Measurements from ENCODE around the gene OR4D9. TPM values are rescaled to one million over a fixed set of nuclear protein-coding genes. Genes with fewer than 3 reads are reported as not detected.
"Not testable (repeated sequence)": the region's sequence is repeated elsewhere in the genome, so short reads cannot be mapped to it uniquely, and the experiment has no call there.

Gene OR4D9
- total RNA-seq, 1 donor, result not detected

DNA sequence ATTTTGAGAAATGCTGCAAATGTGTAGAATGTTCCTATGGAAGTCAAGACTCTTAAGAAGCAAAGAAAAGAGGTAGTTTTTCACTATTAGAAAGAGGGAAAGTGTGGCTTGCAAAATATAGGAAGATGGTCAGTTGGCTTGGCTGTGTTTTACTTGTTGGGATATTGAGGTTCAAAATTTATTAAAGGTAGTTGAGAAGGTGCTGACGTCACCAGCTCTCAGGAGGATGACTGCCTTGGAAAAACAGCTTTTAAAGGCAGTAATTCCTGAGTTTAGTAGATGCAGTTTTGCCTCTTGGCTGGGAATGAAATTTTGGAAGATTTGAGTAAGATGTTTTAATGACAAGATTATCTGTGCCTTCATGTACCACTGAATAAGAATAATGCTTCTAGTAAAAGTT, 336 bp downstream of the OR4D9 start:
- H3K4me1 ChIP-seq (ENCODE audit: insufficient read depth, low read length), result no peaks in the 10 kb centered on the region
- no peak overlapping the region for H3K4me2 ChIP-seq (ENCODE audit: insufficient read depth, low read length)
- no peaks in the 10 kb centered on the region for H3K79me2 ChIP-seq (ENCODE audit: insufficient read depth, low read length)
- DNase-seq (ENCODE audit: insufficient read length, low spot score, missing footprints), result no peak
- H4K20me1 ChIP-seq (ENCODE audit: insufficient read depth, low read length), result no peaks in the 10 kb centered on the region
- H2AFZ ChIP-seq (ENCODE audit: low read length), result no peak overlapping the region
- H3K27ac ChIP-seq (ENCODE audit: low read depth, low read length), result no peak overlapping the region
- no peaks in the 10 kb centered on the region for H3K36me3 ChIP-seq (ENCODE audit: insufficient read depth, low read length)
- TF ChIP-seq, protein P1, sequence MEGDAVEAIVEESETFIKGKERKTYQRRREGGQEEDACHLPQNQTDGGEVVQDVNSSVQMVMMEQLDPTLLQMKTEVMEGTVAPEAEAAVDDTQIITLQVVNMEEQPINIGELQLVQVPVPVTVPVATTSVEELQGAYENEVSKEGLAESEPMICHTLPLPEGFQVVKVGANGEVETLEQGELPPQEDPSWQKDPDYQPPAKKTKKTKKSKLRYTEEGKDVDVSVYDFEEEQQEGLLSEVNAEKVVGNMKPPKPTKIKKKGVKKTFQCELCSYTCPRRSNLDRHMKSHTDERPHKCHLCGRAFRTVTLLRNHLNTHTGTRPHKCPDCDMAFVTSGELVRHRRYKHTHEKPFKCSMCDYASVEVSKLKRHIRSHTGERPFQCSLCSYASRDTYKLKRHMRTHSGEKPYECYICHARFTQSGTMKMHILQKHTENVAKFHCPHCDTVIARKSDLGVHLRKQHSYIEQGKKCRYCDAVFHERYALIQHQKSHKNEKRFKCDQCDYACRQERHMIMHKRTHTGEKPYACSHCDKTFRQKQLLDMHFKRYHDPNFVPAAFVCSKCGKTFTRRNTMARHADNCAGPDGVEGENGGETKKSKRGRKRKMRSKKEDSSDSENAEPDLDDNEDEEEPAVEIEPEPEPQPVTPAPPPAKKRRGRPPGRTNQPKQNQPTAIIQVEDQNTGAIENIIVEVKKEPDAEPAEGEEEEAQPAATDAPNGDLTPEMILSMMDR (IDR thresholded peaks at IDR 0.05; ENCODE audit: extremely low read depth, low read depth, low read length), result no peak
- H3K27me3 ChIP-seq (ENCODE audit: insufficient read depth, low read length), result no peaks in the 10 kb centered on the region
- H3K9me3 ChIP-seq (ENCODE audit: low read depth, low read length), result no peaks in the 10 kb centered on the region
- no peak overlapping the region for H3K4me3 ChIP-seq (ENCODE audit: insufficient read depth, low read length)

DNA sequence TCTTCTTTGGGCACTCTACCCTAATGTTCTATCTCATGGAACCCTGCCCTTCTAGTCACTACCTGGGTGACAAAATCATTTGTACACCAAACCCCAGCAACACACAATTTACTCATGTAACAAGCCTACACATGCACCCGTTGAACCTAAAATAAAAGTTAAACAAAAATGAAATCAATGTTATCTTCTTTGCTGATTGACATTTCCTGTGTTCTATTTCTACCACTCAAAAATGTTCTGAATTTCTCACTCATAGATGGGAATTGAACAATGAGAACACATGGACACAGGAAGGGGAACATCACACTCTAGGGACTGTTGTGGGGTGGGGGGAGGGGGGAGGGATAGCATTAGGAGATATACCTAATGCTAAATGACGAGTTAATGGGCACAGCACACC, 8.8 kb downstream of the OR4D9 start:
- not testable (repeated sequence) for H3K4me1 ChIP-seq (ENCODE audit: insufficient read depth, low read length); H3K4me2 ChIP-seq (ENCODE audit: insufficient read depth, low read length); H3K4me3 ChIP-seq (ENCODE audit: insufficient read depth, low read length); H3K36me3 ChIP-seq (ENCODE audit: insufficient read depth, low read length); H3K27ac ChIP-seq (ENCODE audit: low read depth, low read length); H3K79me2 ChIP-seq (ENCODE audit: insufficient read depth, low read length); DNase-seq (ENCODE audit: insufficient read length, low spot score, missing footprints); H3K9me3 ChIP-seq (ENCODE audit: low read depth, low read length); H3K27me3 ChIP-seq (ENCODE audit: insufficient read depth, low read length); H4K20me1 ChIP-seq (ENCODE audit: insufficient read depth, low read length); H2AFZ ChIP-seq (ENCODE audit: low read length)

DNA sequence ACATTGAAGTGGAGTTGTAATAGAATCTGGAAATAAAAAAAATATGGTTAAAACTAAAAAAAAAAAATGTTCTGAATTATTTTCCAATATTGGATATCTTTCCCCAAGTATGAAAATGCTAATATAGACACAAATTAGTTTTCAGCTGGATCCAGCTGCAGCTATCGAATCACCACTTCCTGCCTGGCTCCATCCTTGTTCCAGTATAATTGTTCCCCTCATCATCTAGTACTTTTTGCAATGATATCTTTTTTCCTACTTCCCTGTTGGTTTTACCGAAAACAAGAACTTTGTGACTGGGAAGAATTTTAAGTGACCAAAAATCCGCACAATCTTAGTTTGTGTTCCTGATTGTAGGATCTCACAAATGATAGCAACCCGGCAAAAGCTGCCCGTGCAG, 9.4 kb downstream of the OR4D9 start:
- Histone ChIP-seq H3K4me2 (ENCODE audit: insufficient read depth, low read length) (no peak overlapping the region), H2AFZ (ENCODE audit: low read length) (no peak overlapping the region), H3K27ac (ENCODE audit: low read depth, low read length) (no peak overlapping the region), H3K9me3 (ENCODE audit: low read depth, low read length) (no peaks in the 10 kb centered on the region), H3K79me2 (ENCODE audit: insufficient read depth, low read length) (no peaks in the 10 kb centered on the region), H4K20me1 (ENCODE audit: insufficient read depth, low read length) (no peaks in the 10 kb centered on the region), H3K36me3 (ENCODE audit: insufficient read depth, low read length) (no peaks in the 10 kb centered on the region), H3K27me3 (ENCODE audit: insufficient read depth, low read length) (peaks cover 5% of the 10 kb centered on the region), H3K4me1 (ENCODE audit: insufficient read depth, low read length) (no peaks in the 10 kb centered on the region), H3K4me3 (ENCODE audit: insufficient read depth, low read length) (no peak overlapping the region)
- TF ChIP-seq, protein P1 (IDR thresholded peaks at IDR 0.05; ENCODE audit: extremely low read depth, low read depth, low read length), result no peak
- no peak for DNase-seq (ENCODE audit: insufficient read length, low spot score, missing footprints)

DNA sequence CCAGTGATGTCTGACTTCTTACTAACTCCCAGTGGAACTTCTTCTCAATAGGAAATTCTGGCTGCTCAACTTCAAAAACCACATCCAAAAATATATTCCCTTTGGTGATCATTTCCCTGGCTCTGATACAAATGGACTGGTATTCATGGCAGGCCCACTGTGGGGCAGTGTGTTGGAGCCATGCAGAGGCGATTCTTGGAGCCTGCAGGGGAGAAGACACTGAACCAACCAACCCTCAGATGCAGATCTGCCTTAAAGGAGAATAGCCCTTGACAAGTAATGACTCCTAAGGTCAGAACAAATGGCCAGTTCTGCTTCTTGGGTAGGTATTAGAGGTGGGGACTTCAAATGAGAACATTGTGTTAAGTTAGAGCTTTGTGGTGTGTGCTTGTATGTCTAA, 12.2 kb downstream of the OR4D9 start:
- H4K20me1 ChIP-seq (ENCODE audit: insufficient read depth, low read length), result no peaks in the 10 kb centered on the region
- no peaks in the 10 kb centered on the region for H3K36me3 ChIP-seq (ENCODE audit: insufficient read depth, low read length)
- TF ChIP-seq, protein P1 (IDR thresholded peaks at IDR 0.05; ENCODE audit: extremely low read depth, low read depth, low read length), result no peak
- no peaks in the 10 kb centered on the region for H3K79me2 ChIP-seq (ENCODE audit: insufficient read depth, low read length)
- DNase-seq (ENCODE audit: insufficient read length, low spot score, missing footprints), result no peak
- H3K4me1 ChIP-seq (ENCODE audit: insufficient read depth, low read length), result no peaks in the 10 kb centered on the region
- no peak overlapping the region for H3K4me3 ChIP-seq (ENCODE audit: insufficient read depth, low read length)
- no peak overlapping the region for H3K4me2 ChIP-seq (ENCODE audit: insufficient read depth, low read length)
- H3K9me3 ChIP-seq (ENCODE audit: low read depth, low read length), result no peaks in the 10 kb centered on the region
- no peak overlapping the region for H2AFZ ChIP-seq (ENCODE audit: low read length)
- H3K27me3 ChIP-seq (ENCODE audit: insufficient read depth, low read length), result peaks cover 5% of the 10 kb centered on the region
- H3K27ac ChIP-seq (ENCODE audit: low read depth, low read length), result no peak overlapping the region
